K562 (cell line): Measurements from ENCODE around the gene DLG4. TPM values are rescaled to one million over a fixed set of nuclear protein-coding genes. Genes with fewer than 3 reads are reported as not detected.

Source experiments
- ATF7 ChIP-seq: fragments of 450-650 bp; IDR thresholded peaks from 2 replicates; pipeline ENCODE4 v1.7.1; 2014; ENCODE audit warnings: mild to moderate bottlenecking, moderate library complexity
- BCOR ChIP-seq: fragments of 450-650 bp; IDR thresholded peaks from 2 replicates; pipeline ENCODE4 v1.6.1; 2016
- CBX8 ChIP-seq: fragments of 200-600 bp; sonication (generic); IDR thresholded peaks from 2 replicates; pipeline ENCODE4 v1.6.1; 2012; ENCODE audit warnings: borderline replicate concordance, mixed run types, low read depth, mild to moderate bottlenecking, moderate library complexity, mixed read lengths, low read length, control low read depth, inconsistent platforms; ENCODE audit not compliant: poor library complexity, severe bottlenecking; ENCODE audit errors: extremely low read depth
- FOXP1 ChIP-seq: sonication (generic); formaldehyde crosslinking; IDR thresholded peaks from 2 replicates; pipeline ENCODE4 v1.8.0; 2022; ENCODE audit warnings: mild to moderate bottlenecking, missing genetic modification reagents
- GTF2F1 ChIP-seq: IDR thresholded peaks from 2 replicates; pipeline ENCODE4 v1.6.1; 2011; ENCODE audit warnings: low read depth, low read length, improper control_type of control experiment
- HLTF ChIP-seq: fragments of 450-650 bp; IDR thresholded peaks from 2 replicates; pipeline ENCODE4 v1.6.1; 2016
- KLF6 ChIP-seq: fragments of 250-450 bp; sonication (Bioruptor Pico); IDR thresholded peaks from 2 replicates; pipeline ENCODE4 v1.4.0; 2020; ENCODE audit warnings: mild to moderate bottlenecking, moderate library complexity, borderline replicate concordance
- NFE2L1 ChIP-seq: fragments of 450-650 bp; IDR thresholded peaks from 2 replicates; pipeline ENCODE4 v1.6.1; 2016; ENCODE audit warnings: missing genetic modification characterization, low read depth, mild to moderate bottlenecking, missing compliant biosample characterization, moderate library complexity, borderline replicate concordance
- NR2C2 ChIP-seq, 2 experiments: fragments of 200-800 bp in 1 of 2; sonication (Bioruptor generic) in 1 of 2; sonication (generic) in 1 of 2; formaldehyde crosslinking in 1 of 2; IDR thresholded peaks; 2 replicates each; pipeline versions ENCODE4 v1.6.1 to v1.8.0; 2016 to 2022; ENCODE audit warnings: mild to moderate bottlenecking in 1 of 2, missing compliant biosample characterization in 1 of 2, missing genetic modification characterization in 1 of 2, missing genetic modification reagents in 1 of 2
- NR4A1 ChIP-seq, 2 experiments: fragments of 250-450 bp in 1 of 2; fragments of 450-650 bp in 1 of 2; sonication (Bioruptor Pico) in 1 of 2; IDR thresholded peaks; 2 replicates each; pipeline versions ENCODE4 v1.4.0 to v1.6.1; 2016 to 2020; ENCODE audit warnings: mild to moderate bottlenecking in 2 of 2, missing compliant biosample characterization in 1 of 2, missing genetic modification characterization in 1 of 2, moderate library complexity in 1 of 2
- PHF21A ChIP-seq: fragments of 450-650 bp; IDR thresholded peaks from 2 replicates; pipeline ENCODE4 v1.6.1; 2017; ENCODE audit warnings: low read depth, borderline replicate concordance
- TBP ChIP-seq: optimal IDR thresholded peaks from 2 replicates; pipeline ENCODE3; 2011; ENCODE audit warnings: low read depth, low read length, improper control_type of control experiment
- ZNF24 ChIP-seq: fragments of 450-650 bp; IDR thresholded peaks from 2 replicates; pipeline ENCODE4 v1.6.1; 2016
- polyA plus RNA-seq, 8 experiments: library from polyadenylated mRNA; depleted of rRNA in 4 of 8; stranded (reverse) in 5 of 8; unstranded in 3 of 8; fragments of >200 nt; fragmentation: Nextera tagmentation in 2 of 8; fragmentation: Illumina TruSeq in 1 of 8; extraction: Ambion mirVana in 2 of 8; extraction: Trizol in 1 of 8; gene quantifications; 2 replicates each; pipeline versions ENCODE4 v1.2.1 to v1.2.3, GENCODE V29; 2011 to 2014; ENCODE audit warnings: inconsistent platforms in 1 of 8, missing spikeins in 1 of 8
- total RNA-seq, 7 experiments: library from RNA; depleted of rRNA in 6 of 7; stranded (reverse); fragments of >200 nt in 6 of 7; fragmentation: Illumina TruSeq in 2 of 7; extraction: Trizol in 2 of 7; gene quantifications; 2 replicates each; pipeline versions ENCODE4 v1.2.1 to v1.2.3, GENCODE V29; 2011 to 2021; ENCODE audit warnings: low replicate concordance in 1 of 7
- TF ChIP-seq, protein P1 (sequence below), 3 experiments: fragments of 200-800 bp in 1 of 3; sonication (Bioruptor generic) in 1 of 3; sonication (generic) in 1 of 3; formaldehyde crosslinking in 1 of 3; IDR thresholded peaks; 2 replicates each; pipeline versions ENCODE4 v1.6.1 to v1.8.0; 2016 to 2022; ENCODE audit warnings: mild to moderate bottlenecking in 2 of 3, missing compliant biosample characterization in 2 of 3, missing genetic modification characterization in 2 of 3, missing genetic modification reagents in 1 of 3
- TF ChIP-seq, protein P2 (sequence below): sonication (generic); formaldehyde crosslinking; IDR thresholded peaks from 2 replicates; pipeline ENCODE4 v1.8.0; 2022; ENCODE audit warnings: mild to moderate bottlenecking, missing genetic modification reagents
- TF ChIP-seq, protein P3 (sequence below), 2 experiments: fragments of 450-650 bp; IDR thresholded peaks; 2 replicates each; pipeline ENCODE4 v1.6.1; 2016
- TF ChIP-seq, protein P4 (sequence below): sonication (generic); formaldehyde crosslinking; IDR thresholded peaks from 2 replicates; pipeline ENCODE4 v1.8.1; 2023; ENCODE audit warnings: mild to moderate bottlenecking, missing genetic modification reagents
- TF ChIP-seq, protein P5 (sequence below), 2 experiments: IDR thresholded peaks; 2 replicates each; pipeline ENCODE4 v1.6.1; 2011; ENCODE audit warnings: borderline replicate concordance in 1 of 2, control low read depth in 1 of 2, low read depth in 1 of 2, low read length in 1 of 2, mild to moderate bottlenecking in 1 of 2, mixed read lengths in 1 of 2, moderate library complexity in 1 of 2; ENCODE audit not compliant: insufficient read depth in 1 of 2, insufficient read length in 1 of 2, poor library complexity in 1 of 2, severe bottlenecking in 1 of 2; ENCODE audit errors: extremely low read depth in 1 of 2

The DLG4 gene
- total and polyA plus RNA-seq, 9 of the 15 experiments (the other 6 are each of a cell fraction or from before 2014, with no cell fraction given): 0.03 to 12.0 (median 4.1) TPM

DNA sequence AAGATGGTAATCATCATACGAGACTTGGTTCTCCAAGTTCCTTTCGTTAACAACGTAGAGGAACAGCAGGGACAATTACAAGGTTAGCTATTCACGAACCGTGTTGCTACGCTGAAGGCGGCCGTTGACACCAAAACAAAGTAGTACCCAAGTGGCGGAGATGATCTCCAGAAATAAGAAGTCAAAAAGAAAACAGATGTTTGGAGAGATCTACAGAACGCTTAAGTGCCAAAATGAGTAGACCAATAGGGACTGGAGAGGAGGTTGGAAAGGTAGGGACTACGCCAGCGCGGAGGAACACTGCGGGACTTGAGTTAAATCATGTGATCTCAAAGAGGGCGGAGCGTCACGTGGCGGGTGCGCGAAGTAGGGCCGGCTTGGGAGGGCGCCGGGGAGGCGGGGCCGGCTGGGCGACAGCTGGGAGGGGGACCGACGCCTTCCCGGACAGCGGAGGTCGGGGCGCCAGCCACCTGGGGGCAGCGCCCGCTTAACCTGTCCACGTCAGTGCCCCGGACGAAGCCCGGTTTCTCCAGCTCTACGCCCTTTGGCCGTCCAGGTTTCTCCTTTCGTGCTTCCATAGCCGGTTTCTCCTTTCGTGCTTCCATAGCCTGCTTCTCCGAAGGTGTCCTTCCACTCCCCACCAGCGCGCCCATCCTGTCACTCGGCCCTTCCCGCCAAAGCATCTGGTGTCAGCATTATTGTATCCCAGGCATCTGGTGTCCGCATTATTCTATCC is 23.2 kb upstream of the DLG4 start (continued):
- TF ChIP-seq, protein P1, sequence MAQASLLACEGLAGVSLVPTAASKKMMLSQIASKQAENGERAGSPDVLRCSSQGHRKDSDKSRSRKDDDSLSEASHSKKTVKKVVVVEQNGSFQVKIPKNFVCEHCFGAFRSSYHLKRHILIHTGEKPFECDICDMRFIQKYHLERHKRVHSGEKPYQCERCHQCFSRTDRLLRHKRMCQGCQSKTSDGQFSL (CRISPR knock-in tag; IDR thresholded peaks at IDR 0.05): peak; percentile 58; the same call in 1 of the 2 replicates
- TF ChIP-seq, protein P1 (tag; IDR thresholded peaks at IDR 0.05): no peak; a peak in 1 of 4 replicates
- TF ChIP-seq NFE2L1 (tag) (no peak), PHF21A (peak; percentile 67; the same call in 1 of the 2 replicates), TBP (no peak), CBX8 (no peak), NR2C2 (CRISPR knock-in tag; IDR thresholded peaks at IDR 0.05) (no peak), NR2C2 (tag; IDR thresholded peaks at IDR 0.05) (peak; percentile 67; the same call in 1 of the 2 replicates), HLTF (no peak), FOXP1 (CRISPR knock-in tag) (no peak), KLF6 (CRISPR knock-in tag) (0 out of 2 replicates have a peak, but pooled peaks have one; percentile 42), ZNF24 (0 out of 2 replicates have a peak, but pooled peaks have one; percentile 92), GTF2F1 (no peak), ATF7 (peak; percentile 75), NR4A1 (CRISPR knock-in tag; IDR thresholded peaks at IDR 0.05) (no peak), NR4A1 (tag; IDR thresholded peaks at IDR 0.05) (no peak), BCOR (peak; percentile 77)
- TF ChIP-seq, protein P2, sequence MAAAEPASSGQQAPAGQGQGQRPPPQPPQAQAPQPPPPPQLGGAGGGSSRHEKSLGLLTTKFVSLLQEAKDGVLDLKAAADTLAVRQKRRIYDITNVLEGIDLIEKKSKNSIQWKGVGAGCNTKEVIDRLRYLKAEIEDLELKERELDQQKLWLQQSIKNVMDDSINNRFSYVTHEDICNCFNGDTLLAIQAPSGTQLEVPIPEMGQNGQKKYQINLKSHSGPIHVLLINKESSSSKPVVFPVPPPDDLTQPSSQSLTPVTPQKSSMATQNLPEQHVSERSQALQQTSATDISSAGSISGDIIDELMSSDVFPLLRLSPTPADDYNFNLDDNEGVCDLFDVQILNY: no peak
- TF ChIP-seq, protein P3, sequence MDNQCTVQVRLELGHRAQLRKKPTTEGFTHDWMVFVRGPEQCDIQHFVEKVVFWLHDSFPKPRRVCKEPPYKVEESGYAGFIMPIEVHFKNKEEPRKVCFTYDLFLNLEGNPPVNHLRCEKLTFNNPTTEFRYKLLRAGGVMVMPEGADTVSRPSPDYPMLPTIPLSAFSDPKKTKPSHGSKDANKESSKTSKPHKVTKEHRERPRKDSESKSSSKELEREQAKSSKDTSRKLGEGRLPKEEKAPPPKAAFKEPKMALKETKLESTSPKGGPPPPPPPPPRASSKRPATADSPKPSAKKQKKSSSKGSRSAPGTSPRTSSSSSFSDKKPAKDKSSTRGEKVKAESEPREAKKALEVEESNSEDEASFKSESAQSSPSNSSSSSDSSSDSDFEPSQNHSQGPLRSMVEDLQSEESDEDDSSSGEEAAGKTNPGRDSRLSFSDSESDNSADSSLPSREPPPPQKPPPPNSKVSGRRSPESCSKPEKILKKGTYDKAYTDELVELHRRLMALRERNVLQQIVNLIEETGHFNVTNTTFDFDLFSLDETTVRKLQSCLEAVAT (IDR thresholded peaks at IDR 0.05): peak; percentile 24 to 68; a peak in 1 of 4 replicates
- TF ChIP-seq, protein P4, sequence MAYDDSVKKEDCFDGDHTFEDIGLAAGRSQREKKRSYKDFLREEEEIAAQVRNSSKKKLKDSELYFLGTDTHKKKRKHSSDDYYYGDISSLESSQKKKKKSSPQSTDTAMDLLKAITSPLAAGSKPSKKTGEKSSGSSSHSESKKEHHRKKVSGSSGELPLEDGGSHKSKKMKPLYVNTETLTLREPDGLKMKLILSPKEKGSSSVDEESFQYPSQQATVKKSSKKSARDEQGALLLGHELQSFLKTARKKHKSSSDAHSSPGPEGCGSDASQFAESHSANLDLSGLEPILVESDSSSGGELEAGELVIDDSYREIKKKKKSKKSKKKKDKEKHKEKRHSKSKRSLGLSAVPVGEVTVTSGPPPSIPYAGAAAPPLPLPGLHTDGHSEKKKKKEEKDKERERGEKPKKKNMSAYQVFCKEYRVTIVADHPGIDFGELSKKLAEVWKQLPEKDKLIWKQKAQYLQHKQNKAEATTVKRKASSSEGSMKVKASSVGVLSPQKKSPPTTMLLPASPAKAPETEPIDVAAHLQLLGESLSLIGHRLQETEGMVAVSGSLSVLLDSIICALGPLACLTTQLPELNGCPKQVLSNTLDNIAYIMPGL (CRISPR knock-in tag): 0 out of 2 replicates have a peak, but pooled peaks have one; percentile 50
- TF ChIP-seq, protein P5, sequence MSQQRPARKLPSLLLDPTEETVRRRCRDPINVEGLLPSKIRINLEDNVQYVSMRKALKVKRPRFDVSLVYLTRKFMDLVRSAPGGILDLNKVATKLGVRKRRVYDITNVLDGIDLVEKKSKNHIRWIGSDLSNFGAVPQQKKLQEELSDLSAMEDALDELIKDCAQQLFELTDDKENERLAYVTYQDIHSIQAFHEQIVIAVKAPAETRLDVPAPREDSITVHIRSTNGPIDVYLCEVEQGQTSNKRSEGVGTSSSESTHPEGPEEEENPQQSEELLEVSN (IDR thresholded peaks at IDR 0.05; ENCODE audit: borderline replicate concordance in 1 of 2, extremely low read depth in 1 of 2, insufficient read depth in 1 of 2, insufficient read length in 1 of 2, low read depth in 1 of 2, low read length in 1 of 2, poor library complexity in 1 of 2, severe bottlenecking in 1 of 2): peak; percentile 16 to 33
